ENCODE measurements around the gene NTMT2.
"Not testable (repeated sequence)": the region's sequence is repeated elsewhere in the genome, so short reads cannot be mapped to it uniquely, and the experiment has no call there.

NTMT2 gene

DNA sequence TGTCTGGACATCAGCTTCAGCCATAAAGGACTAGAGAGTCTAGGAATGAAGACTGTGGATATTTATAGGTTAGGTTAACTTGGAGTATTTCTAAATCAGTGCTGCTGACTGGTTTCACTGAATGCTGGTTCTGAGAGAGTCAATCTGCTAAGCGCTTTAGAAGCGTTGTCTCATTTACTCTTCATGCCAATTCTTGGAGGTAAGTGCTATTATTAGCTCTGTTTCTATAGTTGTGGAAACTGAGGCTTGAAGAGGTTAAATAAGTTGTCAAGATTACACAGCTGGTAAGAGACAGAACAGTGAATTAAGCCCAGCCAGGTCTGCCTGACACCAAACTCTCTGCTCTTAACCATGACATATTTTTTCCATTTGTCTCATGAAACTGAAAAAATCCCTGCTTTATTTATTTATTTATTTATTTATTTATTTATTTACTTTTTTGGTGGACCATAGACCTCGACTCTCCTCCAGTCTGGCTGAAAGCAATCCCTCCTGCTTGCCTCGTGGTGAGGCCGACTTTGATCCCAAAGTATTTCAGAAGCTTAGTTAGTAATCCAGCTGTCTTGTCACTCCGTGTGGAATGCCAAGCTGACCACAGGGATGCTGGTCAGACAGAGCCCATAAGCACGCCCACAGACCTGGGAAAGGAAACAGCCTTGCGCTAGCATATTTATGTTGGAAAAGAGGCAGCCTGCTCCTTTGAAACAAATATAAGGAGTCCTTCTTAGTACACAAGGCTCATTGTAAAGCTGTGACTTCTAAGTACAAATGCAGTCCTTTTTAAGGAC is 16.9 kb downstream of the NTMT2 start:
- DNase-seq, result no peak

DNA sequence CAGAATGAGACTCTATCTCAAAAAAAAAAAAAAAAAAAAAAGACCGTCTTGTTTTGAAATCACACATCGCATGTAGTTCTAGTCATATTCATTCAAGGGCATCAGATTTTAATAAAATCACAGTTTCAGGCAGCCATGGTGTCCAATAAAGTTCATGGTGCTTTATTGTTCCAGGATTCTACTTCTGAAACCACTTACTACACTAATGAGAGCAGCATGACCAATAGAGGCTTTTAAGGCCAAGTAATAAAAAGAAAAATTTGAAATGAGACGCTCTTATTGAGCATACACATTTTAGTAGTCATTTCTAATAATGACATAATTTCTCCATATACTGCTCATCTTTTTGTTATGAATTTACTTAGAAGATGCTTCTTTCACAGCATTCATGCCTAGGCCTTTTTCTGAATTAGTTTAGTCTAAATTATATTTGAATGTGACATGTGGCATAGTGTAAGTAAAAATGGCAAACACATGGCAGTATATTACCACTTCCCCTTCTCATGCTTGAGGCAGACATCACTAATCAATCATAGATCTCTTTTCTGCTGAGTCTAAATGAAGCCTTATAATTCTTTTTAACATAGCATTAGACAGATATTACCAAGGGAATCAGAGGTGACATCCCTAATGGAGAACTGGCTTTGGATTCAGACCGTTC is 18.5 kb downstream of the NTMT2 start:
- no peak for DNase-seq

DNA sequence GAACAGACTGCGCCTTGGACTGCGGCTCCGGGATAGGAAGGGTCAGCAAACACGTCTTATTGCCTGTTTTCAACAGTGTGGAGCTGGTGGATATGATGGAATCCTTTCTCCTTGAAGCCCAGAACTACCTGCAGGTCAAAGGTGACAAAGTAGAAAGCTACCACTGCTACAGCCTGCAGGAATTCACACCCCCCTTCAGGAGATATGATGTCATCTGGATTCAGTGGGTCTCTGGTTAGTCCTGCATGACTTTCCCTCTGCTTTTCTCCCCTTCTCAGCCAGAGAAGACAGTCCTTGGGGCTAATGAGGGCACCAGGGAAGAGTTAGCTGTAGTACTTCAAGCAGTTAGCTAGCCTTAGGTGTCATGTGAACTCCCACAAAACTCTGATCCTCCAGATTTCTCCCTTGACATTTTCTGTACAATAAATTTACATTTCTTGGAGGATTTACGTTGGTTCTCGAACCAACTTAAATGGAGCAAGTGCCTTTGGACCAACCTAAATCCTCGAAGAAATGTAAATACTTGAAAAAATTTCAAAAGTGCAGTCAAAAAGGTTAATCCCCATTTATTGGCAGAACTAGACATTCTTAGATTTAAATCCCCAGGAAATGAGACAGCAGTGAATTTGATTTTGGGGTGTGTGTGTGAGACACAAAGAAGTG is 20.9 kb downstream of the NTMT2 start:
- DNase-seq, result no peak

DNA sequence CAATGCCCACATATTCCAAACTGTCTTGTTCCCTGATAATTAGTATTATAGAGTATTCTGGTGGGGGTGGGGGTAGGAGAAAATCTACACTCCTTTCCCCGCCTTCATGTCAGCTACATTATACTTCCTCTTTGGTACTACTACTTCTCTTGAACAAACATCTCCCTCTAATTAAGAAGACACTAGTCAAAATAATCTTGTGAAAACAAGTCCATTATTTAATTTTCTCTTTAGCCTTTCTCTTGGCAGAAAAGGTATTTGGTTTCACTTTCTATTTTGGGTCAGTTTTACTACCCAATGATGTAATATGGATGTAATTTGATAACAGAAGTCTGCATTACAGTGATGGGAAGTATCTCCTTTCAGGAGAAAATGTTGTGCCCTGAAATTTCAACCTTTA is 22.5 kb downstream of the NTMT2 start:
- DNase-seq, result no peak

DNA sequence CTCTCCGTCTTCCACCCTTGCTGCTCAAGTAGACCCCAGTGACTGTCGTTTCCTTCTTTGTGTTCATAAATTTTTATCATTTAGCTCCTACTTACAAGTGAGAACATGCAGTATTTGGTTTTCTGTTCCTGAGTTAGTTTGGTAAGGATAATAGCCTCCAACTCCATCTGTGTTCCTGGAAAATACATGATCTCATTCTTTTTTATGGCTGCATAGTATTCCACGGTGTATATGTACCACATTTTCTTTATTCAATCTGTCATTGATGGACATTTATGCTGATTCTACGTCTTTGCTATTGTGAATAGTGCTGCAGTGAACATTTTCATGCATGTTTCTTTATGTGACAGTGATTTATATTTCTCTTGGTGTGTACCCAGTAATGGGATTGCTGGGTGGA is 24.8 kb downstream of the NTMT2 start:
- not testable (repeated sequence) for DNase-seq

DNA sequence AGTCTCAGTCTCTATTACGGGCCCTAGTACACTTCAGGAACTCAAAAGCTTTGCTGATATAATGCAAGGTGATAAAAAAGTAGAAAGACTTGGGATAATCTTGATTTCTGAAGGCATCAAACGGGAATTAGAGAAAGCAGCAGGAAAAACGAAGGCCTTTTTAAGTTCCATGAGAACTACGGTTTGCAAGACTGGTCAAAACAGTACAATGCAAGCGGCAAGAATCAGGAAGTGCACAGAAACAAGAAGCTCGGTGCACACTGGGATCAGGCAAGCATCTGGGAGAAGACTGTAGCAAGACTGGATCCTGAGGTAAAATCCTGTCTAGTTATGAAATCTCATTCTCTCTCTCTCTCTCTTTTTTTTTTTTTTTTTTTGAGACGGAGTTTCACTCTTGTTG is 28.6 kb downstream of the NTMT2 start:
- DNase-seq, result no peak

DNA sequence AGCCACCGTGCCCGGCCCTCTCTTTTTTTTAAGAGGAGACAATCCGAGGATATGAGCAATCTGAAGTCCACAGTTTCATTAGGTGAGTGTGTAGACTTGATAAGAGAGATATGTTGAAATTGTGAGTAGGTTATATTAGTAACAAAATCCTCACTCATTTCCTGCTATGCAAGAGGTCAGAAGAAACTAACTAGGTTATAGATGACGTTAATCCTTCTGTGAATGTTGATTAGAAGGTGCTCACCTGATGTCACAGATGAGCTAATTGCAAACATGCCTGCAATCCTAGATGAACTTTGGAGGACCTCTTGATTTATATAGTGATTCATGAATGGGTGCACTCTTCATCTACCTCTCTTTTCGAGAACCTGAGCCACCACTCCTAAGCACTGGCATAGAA is 29.3 kb downstream of the NTMT2 start:
- no peak for DNase-seq

DNA sequence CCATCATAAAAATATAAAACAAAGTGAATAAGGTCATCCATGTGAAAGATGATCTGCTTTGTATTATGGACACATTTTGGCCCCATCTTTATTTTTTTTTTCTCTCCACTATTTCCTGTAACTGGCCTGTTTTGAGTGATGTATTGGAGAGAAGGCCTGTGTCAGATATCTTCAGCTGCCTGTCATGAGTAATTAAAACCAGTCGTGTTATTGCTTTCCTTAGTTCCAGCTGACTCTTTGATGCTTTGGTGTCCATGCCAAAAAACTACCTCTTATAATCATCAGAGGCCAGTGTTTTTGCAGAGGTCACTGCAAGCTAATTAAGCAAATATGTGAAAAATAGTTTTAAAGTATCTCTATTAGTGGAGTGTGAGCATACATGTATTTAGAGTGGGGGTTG is 29.7 kb downstream of the NTMT2 start:
- no peak for DNase-seq

DNA sequence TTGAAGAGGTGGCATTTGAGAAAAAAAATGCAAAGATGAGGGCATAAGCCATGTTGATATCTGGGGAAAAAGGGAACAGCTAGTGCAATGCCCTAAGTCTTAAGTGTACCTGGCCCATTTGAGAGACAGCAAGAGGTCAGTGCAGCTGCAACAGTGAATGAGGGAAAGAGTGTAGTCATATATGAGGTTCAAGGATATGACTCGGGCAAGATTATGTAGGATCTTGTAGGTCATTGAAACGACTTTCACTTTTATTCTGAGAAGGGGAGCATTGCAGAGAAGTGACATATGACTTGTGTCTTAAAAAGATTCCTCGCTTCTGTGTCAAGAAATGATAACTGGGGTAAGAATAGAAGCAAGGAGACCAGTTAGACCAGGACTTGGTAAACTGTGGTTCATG is 31.0 kb downstream of the NTMT2 start:
- no peak for DNase-seq

DNA sequence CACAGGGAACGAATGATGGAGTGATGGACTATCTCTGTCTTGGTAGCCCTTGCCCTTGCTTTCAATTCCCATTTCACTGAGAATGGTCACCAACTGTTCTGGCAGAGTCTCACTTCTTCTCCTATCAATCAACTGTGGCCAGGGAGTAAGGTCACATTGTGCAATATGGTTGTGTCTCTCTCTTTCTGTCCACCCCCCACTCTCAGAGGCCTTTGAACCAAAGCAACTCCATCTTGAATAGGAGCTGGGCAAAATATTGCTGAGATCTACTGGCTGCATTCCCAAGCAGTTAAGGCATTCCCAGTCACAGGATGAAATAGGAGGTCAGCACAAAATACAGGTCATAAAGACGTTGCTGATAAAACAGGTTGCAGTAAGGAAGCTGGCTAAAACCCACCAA is 36.7 kb downstream of the NTMT2 start:
- DNase-seq, result no peak

DNA sequence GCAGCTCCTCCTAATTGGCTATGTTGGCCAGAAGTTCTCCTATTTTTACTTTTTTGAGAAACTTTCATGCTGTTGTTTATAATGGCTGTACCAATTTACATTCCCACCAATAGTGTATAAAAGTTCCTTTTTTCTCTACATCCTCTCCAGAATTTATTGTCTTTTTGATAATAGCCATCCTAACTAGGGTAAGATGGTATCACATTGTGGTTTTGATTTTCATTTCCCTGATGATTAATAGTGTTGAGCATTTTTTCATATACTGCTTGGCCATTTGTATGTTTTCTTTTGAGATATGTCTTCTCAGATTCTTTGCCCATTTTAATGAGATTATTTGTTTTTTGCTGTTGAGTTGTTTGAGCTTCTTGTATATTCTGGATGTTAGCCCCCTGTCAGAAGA is 46.8 kb downstream of the NTMT2 start:
- no peak for DNase-seq

DNA sequence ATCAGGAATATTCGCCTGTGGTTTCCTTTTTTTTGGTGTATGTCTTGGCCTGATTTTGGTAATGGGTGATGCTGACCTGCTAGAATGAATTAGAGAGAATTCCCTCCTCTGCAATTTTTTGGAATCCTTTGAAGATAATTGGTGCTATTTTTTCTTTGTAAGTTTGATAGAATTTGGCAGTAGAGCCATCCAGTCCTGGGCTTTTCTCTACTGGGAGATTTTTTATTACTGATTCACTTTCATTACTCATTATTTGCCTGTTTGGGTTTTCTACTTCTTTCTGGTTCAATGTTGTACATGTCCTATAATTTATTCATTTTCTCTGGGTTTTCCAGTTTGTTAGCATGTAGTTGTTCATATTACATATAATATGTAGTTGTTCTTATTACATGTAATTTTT is 48.7 kb downstream of the NTMT2 start:
- no peak for DNase-seq

DNA sequence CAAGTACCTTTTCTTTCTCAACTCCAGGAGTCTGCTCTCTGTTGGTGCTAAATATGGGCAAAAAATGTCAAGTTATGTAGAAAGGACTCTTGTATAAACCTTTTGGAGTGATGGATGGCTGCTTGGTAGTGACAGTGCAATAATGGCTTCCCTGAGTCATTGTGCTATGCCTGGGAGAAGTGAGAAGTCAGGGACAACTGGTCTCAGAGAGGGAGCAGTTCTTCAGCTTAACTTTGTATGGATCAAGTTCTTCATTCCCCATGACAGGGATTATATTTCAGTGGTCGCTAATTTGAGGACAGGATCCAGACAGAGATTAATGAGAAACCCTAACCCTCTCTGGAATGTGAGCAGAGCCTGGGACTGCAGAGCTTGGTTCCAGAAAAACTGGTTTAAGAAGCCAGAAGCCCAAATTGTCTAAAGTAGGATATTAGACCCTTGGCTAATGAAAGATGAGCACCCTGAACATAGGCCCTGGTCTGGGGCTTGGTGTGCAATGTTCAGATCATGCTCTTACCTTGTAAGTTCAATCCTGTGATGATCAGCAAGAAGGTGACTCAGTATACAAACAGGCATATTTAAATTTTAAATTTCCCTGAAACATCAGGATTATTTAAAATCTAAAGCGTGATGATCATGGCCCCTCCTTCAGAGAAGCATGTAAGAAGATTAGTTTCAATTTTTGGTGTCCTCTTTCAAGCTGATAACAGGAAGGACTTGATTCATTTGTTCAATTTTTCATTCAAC is 50.9 kb downstream of the NTMT2 start:
- no peak for DNase-seq

DNA sequence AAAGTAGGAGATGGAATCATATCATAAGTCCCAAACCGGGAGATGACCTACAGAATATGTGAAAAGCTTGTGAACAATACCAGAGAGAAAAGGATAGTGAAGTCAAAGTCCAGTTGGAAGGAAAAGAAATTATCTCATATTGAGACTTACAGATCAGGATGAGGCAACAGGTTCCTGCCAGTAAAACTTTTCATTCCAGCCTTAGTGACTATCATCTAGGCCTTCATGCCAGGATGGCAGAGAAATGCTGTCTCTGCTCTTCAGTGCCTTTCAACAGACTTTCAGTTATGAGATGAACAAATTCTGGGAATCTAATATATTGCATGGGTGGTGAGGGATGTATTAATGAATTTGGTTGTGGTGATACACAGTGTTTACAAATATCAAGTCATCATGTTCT is 52.3 kb downstream of the NTMT2 start:
- no peak for DNase-seq

DNA sequence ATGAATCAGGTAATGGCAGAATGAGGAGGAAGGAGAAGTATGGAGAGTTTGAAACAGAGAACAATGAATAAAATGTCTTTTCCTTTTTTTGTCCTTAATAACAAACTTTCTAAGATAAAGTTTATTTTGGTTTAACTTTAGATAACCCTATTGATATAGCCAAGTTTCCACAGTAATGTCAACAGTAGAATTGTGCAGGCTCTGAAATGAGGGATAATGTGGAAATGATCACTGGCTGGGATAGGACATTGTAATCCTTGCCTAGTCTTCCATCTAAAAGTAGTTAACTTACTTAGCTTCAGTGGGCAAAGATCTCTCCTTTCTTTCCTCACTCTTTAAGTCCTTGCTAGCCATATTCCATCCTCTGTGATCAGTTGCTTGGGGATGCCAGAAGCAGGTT is 52.8 kb downstream of the NTMT2 start:
- no peak for DNase-seq

DNA sequence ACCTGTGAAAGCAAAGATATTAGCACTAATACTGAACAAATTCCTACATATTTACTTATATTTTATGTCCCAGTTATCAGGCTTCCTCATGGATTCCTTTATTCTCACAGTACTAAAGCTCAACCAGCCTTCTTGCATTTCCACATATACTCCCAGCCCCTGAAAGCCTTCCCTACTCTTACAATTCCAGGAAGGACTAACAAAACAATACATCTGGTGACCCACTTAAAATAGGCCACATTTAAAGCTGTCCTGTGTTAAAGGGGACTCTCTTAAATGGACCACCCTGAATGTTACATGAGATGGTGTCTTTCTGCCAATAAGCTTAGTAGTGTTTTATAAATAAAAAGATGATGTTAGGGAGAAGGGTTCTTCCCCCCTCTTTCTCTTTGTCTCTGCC is 54.4 kb downstream of the NTMT2 start:
- DNase-seq, result no peak

DNA sequence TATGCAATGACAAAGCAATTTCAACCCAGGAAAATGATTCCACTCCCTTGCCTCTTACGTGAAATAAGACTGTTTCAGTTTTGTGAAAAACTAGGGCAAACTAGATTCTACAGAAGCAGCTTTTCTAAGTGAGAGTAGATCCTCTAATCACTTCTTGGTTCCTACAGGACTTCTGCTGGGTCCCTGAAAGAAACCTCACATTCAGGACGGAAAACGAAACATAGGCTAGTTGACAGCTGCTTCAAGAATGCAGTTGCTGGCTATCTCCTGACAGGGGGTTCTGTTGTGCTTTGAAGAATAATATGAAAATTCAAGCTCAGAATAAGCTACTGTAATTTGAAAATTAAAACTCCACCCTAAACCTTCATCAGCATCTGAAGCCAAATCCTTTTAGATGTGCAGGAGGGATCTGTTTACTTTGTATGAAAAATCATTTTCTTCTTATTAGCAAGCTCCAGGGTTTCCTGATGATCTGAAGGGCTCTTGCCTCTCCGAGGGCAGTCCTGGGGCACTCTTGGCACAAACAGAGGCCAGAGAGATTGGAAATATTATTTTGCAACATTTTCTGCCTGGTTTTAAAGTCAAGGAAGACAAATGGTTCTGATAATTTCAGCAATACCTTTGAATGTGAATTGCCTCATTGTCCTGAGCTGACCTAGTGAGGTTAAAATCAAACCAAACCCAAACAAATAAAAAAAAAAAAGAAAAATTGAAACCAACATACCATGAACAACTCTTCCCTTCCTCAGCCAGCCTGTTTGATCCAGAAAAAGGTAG is 55.0 kb downstream of the NTMT2 start:
- no peak for DNase-seq

DNA sequence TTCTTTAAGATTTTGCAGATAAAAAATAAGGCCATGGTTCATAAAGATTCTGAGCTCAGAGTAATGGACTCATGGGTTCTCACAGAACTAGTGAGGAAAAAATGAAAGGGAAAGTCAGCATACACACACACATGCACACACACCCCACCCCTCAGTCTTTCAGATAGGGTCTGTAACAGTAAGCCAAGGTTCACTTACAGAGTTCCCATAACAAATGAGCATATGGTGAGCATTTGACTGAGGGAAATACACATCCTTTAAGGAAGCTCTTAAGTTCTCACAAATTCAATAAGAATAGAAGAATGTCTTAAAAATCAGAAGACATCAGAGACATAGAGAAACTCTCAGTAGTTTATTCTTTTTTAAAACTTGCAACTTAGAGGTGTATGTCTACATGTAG is 57.9 kb downstream of the NTMT2 start:
- no peak for DNase-seq

DNA sequence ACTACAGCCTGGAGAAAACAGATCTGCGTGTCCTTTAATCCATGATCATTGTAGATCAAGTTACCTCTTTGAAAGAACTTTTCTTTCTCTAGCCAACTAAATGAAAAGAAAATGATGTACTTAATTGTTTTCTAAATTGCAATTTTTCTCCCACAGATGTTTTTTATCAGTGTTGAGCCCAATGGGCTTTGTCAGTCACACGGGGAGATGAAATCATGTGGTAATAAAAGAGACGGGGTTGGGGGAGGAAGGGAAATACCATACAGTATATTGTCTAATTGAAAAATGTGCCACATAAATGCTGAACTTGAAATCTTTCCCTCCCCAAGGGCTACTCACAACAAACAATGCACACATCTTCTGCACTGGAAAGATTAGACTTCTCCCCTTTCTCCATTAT is 58.4 kb downstream of the NTMT2 start:
- no peak for DNase-seq

DNA sequence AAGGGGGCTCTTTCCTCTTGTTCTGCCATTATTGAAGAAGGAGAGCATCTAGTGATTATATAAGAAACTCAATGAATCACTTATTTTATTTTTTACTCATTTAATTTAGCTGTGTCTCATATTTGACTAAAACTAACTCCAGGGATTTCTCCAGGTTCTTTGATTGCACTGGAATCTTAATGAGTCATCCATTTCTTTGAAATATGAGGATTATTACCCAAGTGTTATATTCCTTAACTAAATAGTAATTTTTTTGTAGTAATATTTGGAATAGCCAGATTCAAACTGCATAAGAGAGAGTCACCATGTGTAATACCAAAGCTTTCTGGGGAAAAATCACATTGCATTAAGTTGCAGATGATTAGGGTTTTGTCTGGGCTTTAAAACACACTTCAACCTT is 59.5 kb downstream of the NTMT2 start:
- DNase-seq, result no peak

DNA sequence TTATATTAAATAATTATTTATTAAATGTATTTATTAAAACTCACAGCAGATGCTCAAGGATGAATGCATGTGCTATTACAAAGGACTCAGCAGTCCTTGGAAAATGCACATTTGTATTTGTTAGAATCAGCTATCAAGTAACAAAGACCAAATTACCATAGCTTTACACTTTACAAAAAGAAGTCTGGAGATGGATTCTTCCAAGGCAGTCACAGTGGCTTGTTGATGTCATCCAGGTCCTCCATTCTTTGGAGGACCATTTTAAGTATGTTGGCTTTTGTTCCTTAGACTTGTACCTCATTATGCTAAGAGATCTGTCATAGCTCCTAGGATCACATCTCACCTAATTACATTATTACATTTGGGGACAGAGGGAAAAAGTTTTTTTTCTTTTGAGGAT is 63.4 kb downstream of the NTMT2 start:
- no peak for DNase-seq

DNA sequence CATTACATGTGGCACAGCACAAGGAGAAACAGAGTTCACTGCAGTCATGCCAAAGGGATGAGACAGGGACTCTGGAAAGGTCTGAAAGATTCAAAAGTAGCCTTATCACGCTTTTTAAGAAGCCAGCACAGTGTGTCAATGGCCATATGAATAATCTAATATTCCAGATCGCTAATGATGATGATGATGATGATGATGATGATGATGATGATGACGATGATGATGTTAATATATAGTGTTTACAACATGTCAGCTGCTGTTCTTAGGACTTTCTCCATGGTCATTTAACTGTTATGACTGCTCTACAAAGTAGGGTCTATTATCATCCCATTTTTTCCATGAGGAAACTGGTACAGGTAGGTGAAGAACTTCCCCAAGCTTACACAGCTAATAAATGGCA is 64.4 kb downstream of the NTMT2 start:
- no peak for DNase-seq

DNA sequence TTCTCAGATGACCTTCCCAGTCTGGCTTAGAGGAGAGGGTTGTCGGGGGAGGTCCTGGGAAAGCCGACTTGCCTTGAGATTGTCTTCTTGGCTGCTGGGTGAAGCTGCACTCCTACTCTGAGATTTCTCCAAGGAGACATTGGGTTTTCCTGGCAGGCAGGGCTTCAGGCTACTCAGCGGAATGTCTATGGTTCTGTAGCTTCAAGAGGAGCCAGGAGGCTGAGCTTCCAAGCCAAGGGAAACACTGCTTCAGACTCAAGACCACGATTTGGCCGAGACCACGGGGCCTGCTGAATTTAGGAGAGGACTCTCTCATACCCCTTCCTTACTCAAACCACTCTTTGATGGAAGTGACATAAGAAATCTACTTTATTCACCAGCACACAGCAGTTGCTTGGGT is 67.8 kb downstream of the NTMT2 start:
- DNase-seq, result no peak
